ENCODE results near the gene THRA. TPM values are rescaled to one million over a fixed set of nuclear protein-coding genes. Genes with fewer than 3 reads are reported as not detected.

Gene THRA
- total and polyA plus RNA-seq, 2 of the 8 experiments (the other 6 are each of a cell fraction or from before 2014, with no cell fraction given): 6.4 to 10.2 TPM

GRCh38 chr17:40115101-40115436 is 52.3 kb downstream of the THRA start:
- Histone ChIP-seq H3K4me1 (replicated peaks in 1 of 4; ENCODE audit: control insufficient read depth in 3 of 4, insufficient read depth in 4 of 4, low read length in 3 of 4) (peaks cover 18 to 33% (median 26%) of the 10 kb centered on the region in 4 experiments), H3K4me3 (ENCODE audit: extremely low read depth in 1 of 4, insufficient read depth in 2 of 4, low read depth in 3 of 4, low read length in 4 of 4) (no peak overlapping the region), H3K36me3 (ENCODE audit: control insufficient read depth in 2 of 4, insufficient read depth in 4 of 4, low read length in 3 of 4) (peaks cover 0 to 3% (median 0%) of the 10 kb centered on the region in 4 experiments; a peak in 1 of 8 replicates), H2AFZ (ENCODE audit: low read length) (no peak overlapping the region), H3K27me3 (replicated peaks in 1 of 4; ENCODE audit: control insufficient read depth in 3 of 4, extremely low read depth in 1 of 4, insufficient read depth in 3 of 4, low read length in 3 of 4) (no peaks in the 10 kb centered on the region), H3K23ac (ENCODE audit: insufficient read length) (no peak overlapping the region), H2BK5ac (ENCODE audit: low read depth, low read length) (no peak overlapping the region), H2AK5ac (ENCODE audit: low read depth, low read length) (no peak overlapping the region), H4K8ac (ENCODE audit: extremely low read depth, insufficient read depth, low read length) (no peak overlapping the region), H3K56ac (replicated peaks; ENCODE audit: insufficient read length, low read depth, low read length) (no peak overlapping the region), H3K18ac (ENCODE audit: extremely low read depth, low read length) (no peak overlapping the region), H3K79me2 (ENCODE audit: control insufficient read depth in 1 of 2, insufficient read depth in 2 of 2, low read length in 2 of 2) (peaks cover 0 to 4% of the 10 kb centered on the region in 2 experiments; a peak in 3 of 4 replicates), H4K91ac (replicated peaks; ENCODE audit: insufficient read length, low read length) (no peak overlapping the region), H2BK12ac (ENCODE audit: low read depth, low read length) (no peak overlapping the region), H3K4ac (replicated peaks; ENCODE audit: insufficient read length, low read depth, low read length) (no peak overlapping the region), H2BK15ac (ENCODE audit: low read length) (no peak overlapping the region), H2BK20ac (ENCODE audit: low read length) (no peak overlapping the region), H4K20me1 (replicated peaks in 1 of 2; ENCODE audit: control insufficient read depth in 1 of 2, insufficient read depth in 2 of 2, low read length in 2 of 2) (no peaks in the 10 kb centered on the region), H3K14ac (ENCODE audit: insufficient read length) (no peak overlapping the region), H2BK120ac (replicated peaks; ENCODE audit: low read depth, low read length) (no peak overlapping the region), H3K9me3 (ENCODE audit: insufficient read depth in 2 of 2, low read depth in 1 of 2, low read length in 1 of 2) (no peaks in the 10 kb centered on the region), H3K4me2 (ENCODE audit: insufficient read depth in 1 of 2, low read depth in 2 of 2, low read length in 2 of 2) (no peak overlapping the region), H3K79me1 (ENCODE audit: low read depth, low read length) (peaks cover 2% of the 10 kb centered on the region; the same call in 1 of the 2 replicates), H3K9ac (replicated peaks in 1 of 4; ENCODE audit: extremely low read depth in 1 of 4, low read depth in 3 of 4, low read length in 3 of 4) (no peak overlapping the region; a peak in 1 of 7 replicates), H3K27ac (ENCODE audit: low read depth, low read length) (no peak overlapping the region), H4K5ac (ENCODE audit: insufficient read length, low read depth, low read length) (no peak overlapping the region), H3K23me2 (ENCODE audit: low read depth, low read length) (no peaks in the 10 kb centered on the region)
- ChIA-PET CTCF (ENCODE audit: partially characterized antibody) (interaction anchor here (0.7 to 8.9 kb wide), 14 partner anchors 14 to 171 kb away, joined by 3 to 135 read pairs (median 21); partner anchors contain the start of genes CSF3 and MSL1), POLR2A (ENCODE audit: partially characterized antibody) (interaction anchor here (0.6 to 16.7 kb wide), 10 partner anchors 8 to 1581 kb away, joined by 3 to 399 read pairs (median 5); partner anchors contain the start of genes CASC3, MED24, MSL1 and NR1D1)
- no peak for DNase-seq (ENCODE audit: low read depth in 1 of 2, low spot score in 2 of 2)
- 67% methylated on average over 2 of the region's 2 CpGs; no CpG with 5 or more reads in 1 of the 2 experiments for WGBS, 2 experiments (ENCODE audit: extremely low coverage in 1 of 2, insufficient coverage in 1 of 2, insufficient read length in 1 of 2, insufficient replicate concordance in 2 of 2, low coverage in 1 of 2, low lambda C conversion rate in 2 of 2, missing lambda C conversion rate in 1 of 2)
- TF ChIP-seq BRCA1 (IDR thresholded peaks at IDR 0.05; ENCODE audit: low read depth, low read length): no peak
- TF ChIP-seq KDM1A (IDR thresholded peaks at IDR 0.05; ENCODE audit: borderline replicate concordance, low read length): 0 out of 2 replicates have a peak, but pooled peaks have one; percentile 76
- no peak for FAIRE-seq

Measured in H1 (cell line).